Stomach (tissue), 9 donors: ENCODE data around the gene FGF4. TPM values are rescaled to one million over a fixed set of nuclear protein-coding genes. Genes with fewer than 3 reads are reported as not detected.

ENCODE experiments used
- DNase-seq, 2 donors: peaks; one replicate each; pipeline versions ENCODE4 v3.0.0 to v3.0.0-alpha.2; 2013 to 2019
- H3K27ac ChIP-seq, 5 donors: fragments of 200-600 bp in 4 of 5; sonication (generic) in 4 of 5; one replicate each; pipeline ENCODE4 v1.5.1; 2013 to 2019; ENCODE audit warnings: mild to moderate bottlenecking in 1 of 5, moderate library complexity in 1 of 5
- H3K27me3 ChIP-seq, 3 donors: fragments of 200-600 bp; sonication (generic); one replicate each; pipeline ENCODE4 v1.5.1; 2017 to 2019; ENCODE audit warnings: mixed run types in 1 of 3
- H3K36me3 ChIP-seq, 4 donors: fragments of 200-600 bp; sonication (generic); 1 replicate in 3 of 4; 2 replicates in 1 of 4; pipeline ENCODE4 v1.5.1; 2016 to 2019
- H3K4me1 ChIP-seq, 4 donors: fragments of 200-600 bp; sonication (generic); one replicate each; pipeline ENCODE4 v1.5.1; 2016 to 2019
- H3K4me3 ChIP-seq, 4 donors: fragments of 200-600 bp; sonication (generic) in 3 of 4; one replicate each; pipeline ENCODE4 v1.5.1; 2016 to 2019; ENCODE audit warnings: mild to moderate bottlenecking in 1 of 4
- H3K9me3 ChIP-seq, 4 donors: fragments of 200-600 bp; sonication (generic); one replicate each; pipeline ENCODE4 v1.5.1; 2016 to 2019
- CTCF ChIP-seq, 7 experiments: fragments of 450-650 bp in 4 of 7; fragments of 200-600 bp in 3 of 7; sonication (generic) in 3 of 7; IDR thresholded peaks; one replicate each; pipeline ENCODE4 v1.5.1; 2016 to 2019; ENCODE audit warnings: antibody characterized with exemption in 7 of 7, control low read depth in 2 of 7, mild to moderate bottlenecking in 1 of 7
- EP300 ChIP-seq: sonication (generic); formaldehyde crosslinking; IDR thresholded peaks from one replicate; pipeline ENCODE4 v1.6.1; 2017; ENCODE audit warnings: antibody characterized with exemption
- POLR2A ChIP-seq, 4 donors: fragments of 450-650 bp; IDR thresholded peaks; one replicate each; pipeline ENCODE4 v1.6.1; 2016; ENCODE audit warnings: antibody characterized with exemption in 4 of 4, control low read depth in 2 of 4, mild to moderate bottlenecking in 1 of 4, moderate library complexity in 1 of 4
- POLR2AphosphoS5 ChIP-seq, 3 donors: sonication (generic); formaldehyde crosslinking; IDR thresholded peaks; one replicate each; pipeline ENCODE4 v1.6.1; 2016; ENCODE audit warnings: antibody characterized with exemption in 3 of 3
- WGBS, 5 donors: extraction: QIAGEN DNeasy Blood & Tissue Kit in 3 of 5; methylation state at CpG; one replicate each; pipeline versions ENCODE4 v1.1.5 to v1.1.7; 2013 to 2018; 5-methylcytosine and 5-hydroxymethylcytosine counted together
- intact Hi-C: fragments of 100-400 bp; cut with DNase I; formaldehyde crosslinking; loops from one replicate; pipeline ENCODE4 v1.15.1; 2023; ENCODE audit warnings: low total_unique reads
- polyA plus RNA-seq, 3 donors: library from polyadenylated mRNA; stranded (reverse); fragments of 200-250 nt; gene quantifications; one replicate each; pipeline ENCODE4 v1.2.3, GENCODE V29; 2013
- total RNA-seq, 5 donors: library from RNA; depleted of rRNA; stranded (reverse); fragments of >200 nt; gene quantifications; one replicate each; pipeline versions ENCODE4 v1.1.0 to v1.2.3, GENCODE V29; 2014 to 2016
- donor health status: healthy with polysubstance abuse.
- donor health status: Bipolar disorder and iron deficiency.
- donor health status: healthy.

FGF4 gene
- total and polyA plus RNA-seq, 8 donors = not detected

- no peak for DNase-seq
- Histone ChIP-seq H3K36me3 (no peaks in the 10 kb centered on the region), H3K27ac (no peak overlapping the region), H3K4me1 (peaks cover 0 to 28% (median 7%) of the 10 kb centered on the region in 4 donors), H3K27me3 (peaks cover 22 to 98% (median 51%) of the 10 kb centered on the region in 3 donors), H3K4me3 (no peak overlapping the region), H3K9me3 (no peaks in the 10 kb centered on the region)
- WGBS, 5 donors = 67 to 78% (median 73%) methylated on average over 13 to 17 of the region's 17 CpGs
- TF ChIP-seq CTCF (IDR thresholded peaks at IDR 0.05) (no peak), POLR2A (IDR thresholded peaks at IDR 0.05) (no peak), EP300 (no peak)
- intact Hi-C loops = no loop called here
These were observed 46.4 kb upstream of the FGF4 start for GRCh38 chr11:69821511-69822040.

GRCh38 chr11:69820441-69820840, 45.3 kb upstream of the FGF4 start:
- Histone ChIP-seq H3K9me3 (no peaks in the 10 kb centered on the region), H3K27ac (no peak overlapping the region), H3K4me1 (peaks cover 0 to 28% (median 7%) of the 10 kb centered on the region in 4 donors), H3K4me3 (no peak overlapping the region), H3K36me3 (no peaks in the 10 kb centered on the region), H3K27me3 (peaks cover 22 to 98% (median 63%) of the 10 kb centered on the region in 3 donors)
- intact Hi-C loops = no loop called here
- no peak for DNase-seq
- no peak for TF ChIP-seq CTCF (IDR thresholded peaks at IDR 0.05)
- TF ChIP-seq POLR2AphosphoS5 (IDR thresholded peaks at IDR 0.05) = no peak
- TF ChIP-seq EP300 = no peak
- no peak for TF ChIP-seq POLR2A (IDR thresholded peaks at IDR 0.05)
- WGBS, 5 donors = 60 to 83% (median 70%) methylated on average over 2 to 5 of the region's 5 CpGs

GRCh38 chr11:69819541-69820070, 44.5 kb upstream of the FGF4 start:
- intact Hi-C loops = no loop called here

More at GRCh38 chr11:69819541-69820070, 44.5 kb upstream of the FGF4 start:
- 2 to 6% (median 4%) methylated on average over 17 to 40 of the region's 40 CpGs for WGBS, 5 donors
- TF ChIP-seq EP300 (no peak), CTCF (IDR thresholded peaks at IDR 0.05) (no peak), POLR2A (IDR thresholded peaks at IDR 0.05) (no peak), POLR2AphosphoS5 (IDR thresholded peaks at IDR 0.05) (no peak)
- Histone ChIP-seq H3K4me1 (peaks cover 0 to 28% (median 7%) of the 10 kb centered on the region in 4 donors), H3K9me3 (no peaks in the 10 kb centered on the region), H3K27ac (no peak overlapping the region), H3K27me3 (peaks cover 22 to 99% (median 65%) of the 10 kb centered on the region in 3 donors), H3K4me3 (no peak overlapping the region), H3K36me3 (no peaks in the 10 kb centered on the region)
- DNase-seq = no peak
